ENCODE results near the gene LYVE1. TPM values are rescaled to one million over a fixed set of nuclear protein-coding genes. Genes with fewer than 3 reads are reported as not detected.

LYVE1 gene
- polyA plus RNA-seq, 2 of the 4 experiments (the other 2 are of a cell fraction): 0.04 TPM; not detected in 1

DNA sequence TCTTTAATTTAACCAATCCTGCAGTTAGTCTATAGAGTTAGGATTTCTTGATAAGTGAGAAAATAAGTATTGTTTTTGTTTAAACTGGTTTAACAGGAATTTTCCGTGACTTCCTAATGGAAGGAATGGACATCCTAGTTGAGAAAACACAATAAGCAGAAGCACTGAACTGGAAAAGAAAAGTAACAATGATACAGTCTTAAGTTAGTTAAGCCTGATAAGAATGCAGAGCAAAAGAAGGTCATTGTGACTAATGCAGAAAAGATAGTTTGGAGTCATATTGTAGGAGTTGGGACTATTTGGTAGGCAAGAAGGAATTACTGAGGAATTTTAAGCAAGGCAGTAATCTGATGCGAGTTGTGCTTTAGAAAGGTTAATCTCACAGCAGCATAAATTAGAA, 39.2 kb downstream of the LYVE1 start (continued):
- TF ChIP-seq, protein P1, sequence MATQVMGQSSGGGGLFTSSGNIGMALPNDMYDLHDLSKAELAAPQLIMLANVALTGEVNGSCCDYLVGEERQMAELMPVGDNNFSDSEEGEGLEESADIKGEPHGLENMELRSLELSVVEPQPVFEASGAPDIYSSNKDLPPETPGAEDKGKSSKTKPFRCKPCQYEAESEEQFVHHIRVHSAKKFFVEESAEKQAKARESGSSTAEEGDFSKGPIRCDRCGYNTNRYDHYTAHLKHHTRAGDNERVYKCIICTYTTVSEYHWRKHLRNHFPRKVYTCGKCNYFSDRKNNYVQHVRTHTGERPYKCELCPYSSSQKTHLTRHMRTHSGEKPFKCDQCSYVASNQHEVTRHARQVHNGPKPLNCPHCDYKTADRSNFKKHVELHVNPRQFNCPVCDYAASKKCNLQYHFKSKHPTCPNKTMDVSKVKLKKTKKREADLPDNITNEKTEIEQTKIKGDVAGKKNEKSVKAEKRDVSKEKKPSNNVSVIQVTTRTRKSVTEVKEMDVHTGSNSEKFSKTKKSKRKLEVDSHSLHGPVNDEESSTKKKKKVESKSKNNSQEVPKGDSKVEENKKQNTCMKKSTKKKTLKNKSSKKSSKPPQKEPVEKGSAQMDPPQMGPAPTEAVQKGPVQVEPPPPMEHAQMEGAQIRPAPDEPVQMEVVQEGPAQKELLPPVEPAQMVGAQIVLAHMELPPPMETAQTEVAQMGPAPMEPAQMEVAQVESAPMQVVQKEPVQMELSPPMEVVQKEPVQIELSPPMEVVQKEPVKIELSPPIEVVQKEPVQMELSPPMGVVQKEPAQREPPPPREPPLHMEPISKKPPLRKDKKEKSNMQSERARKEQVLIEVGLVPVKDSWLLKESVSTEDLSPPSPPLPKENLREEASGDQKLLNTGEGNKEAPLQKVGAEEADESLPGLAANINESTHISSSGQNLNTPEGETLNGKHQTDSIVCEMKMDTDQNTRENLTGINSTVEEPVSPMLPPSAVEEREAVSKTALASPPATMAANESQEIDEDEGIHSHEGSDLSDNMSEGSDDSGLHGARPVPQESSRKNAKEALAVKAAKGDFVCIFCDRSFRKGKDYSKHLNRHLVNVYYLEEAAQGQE (IDR thresholded peaks at IDR 0.05): no peak
- TF ChIP-seq, protein P2, sequence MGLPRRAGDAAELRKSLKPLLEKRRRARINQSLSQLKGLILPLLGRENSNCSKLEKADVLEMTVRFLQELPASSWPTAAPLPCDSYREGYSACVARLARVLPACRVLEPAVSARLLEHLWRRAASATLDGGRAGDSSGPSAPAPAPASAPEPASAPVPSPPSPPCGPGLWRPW (IDR thresholded peaks at IDR 0.05): no peak

DNA sequence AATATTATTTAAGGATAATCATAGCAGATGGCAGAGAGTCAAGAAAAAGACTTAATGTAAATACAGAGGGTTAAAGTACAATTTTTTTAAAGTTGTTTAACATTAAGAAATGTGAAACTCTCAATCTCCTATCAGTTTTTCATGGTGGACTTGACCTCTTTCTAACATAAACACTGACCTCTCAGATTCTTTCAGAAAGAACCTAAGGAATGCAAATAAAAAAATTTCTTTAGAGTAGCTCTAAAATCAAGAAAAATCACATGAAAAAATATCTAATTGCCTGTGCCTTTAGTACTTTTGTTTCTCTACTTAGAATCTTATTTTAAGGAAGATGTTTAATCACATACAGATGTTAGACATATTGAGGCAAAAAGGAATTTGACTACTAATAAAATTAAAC, 40.3 kb downstream of the LYVE1 start:
- FAIRE-seq: no peak
- Histone ChIP-seq H3K27ac (peak overlapping the region in 1 of 2 experiments; percentile 60; a peak in 1 of 6 replicates), H3K4me1 (peaks cover 43% of the 10 kb centered on the region), H3K4me3 (no peak overlapping the region), H3K9me3 (no peaks in the 10 kb centered on the region), H3K4me2 (peak overlapping the region; percentile 74)
- POLR2A ChIA-PET: interaction anchor here (2.0 kb wide), 1 partner anchor 13 kb away, joined by 6 read pairs; the partner anchor contains the start of gene RNF141
- no peak for TF ChIP-seq HOXA7 (CRISPR knock-in tag; IDR thresholded peaks at IDR 0.05)
- TF ChIP-seq HOXB13 (CRISPR knock-in tag; IDR thresholded peaks at IDR 0.05; ENCODE audit: low read depth): no peak
- no peak for TF ChIP-seq CHD2 (IDR thresholded peaks at IDR 0.05; ENCODE audit: low read length, partially characterized antibody)
- no peak for TF ChIP-seq EHMT2 (IDR thresholded peaks at IDR 0.05; ENCODE audit: low read depth)
- TF ChIP-seq MYC (IDR thresholded peaks at IDR 0.05; ENCODE audit: borderline replicate concordance, low read length): no peak
- no peak for ATAC-seq
- CTCF ChIA-PET: interaction anchor here (1.0 to 1.6 kb wide), 3 partner anchors 13 to 95 kb away, joined by 3 to 11 read pairs (median 3); partner anchors contain the start of gene RNF141
- DNase-seq (ENCODE audit: low read depth in 1 of 2, low spot score in 1 of 2): no peak

DNA sequence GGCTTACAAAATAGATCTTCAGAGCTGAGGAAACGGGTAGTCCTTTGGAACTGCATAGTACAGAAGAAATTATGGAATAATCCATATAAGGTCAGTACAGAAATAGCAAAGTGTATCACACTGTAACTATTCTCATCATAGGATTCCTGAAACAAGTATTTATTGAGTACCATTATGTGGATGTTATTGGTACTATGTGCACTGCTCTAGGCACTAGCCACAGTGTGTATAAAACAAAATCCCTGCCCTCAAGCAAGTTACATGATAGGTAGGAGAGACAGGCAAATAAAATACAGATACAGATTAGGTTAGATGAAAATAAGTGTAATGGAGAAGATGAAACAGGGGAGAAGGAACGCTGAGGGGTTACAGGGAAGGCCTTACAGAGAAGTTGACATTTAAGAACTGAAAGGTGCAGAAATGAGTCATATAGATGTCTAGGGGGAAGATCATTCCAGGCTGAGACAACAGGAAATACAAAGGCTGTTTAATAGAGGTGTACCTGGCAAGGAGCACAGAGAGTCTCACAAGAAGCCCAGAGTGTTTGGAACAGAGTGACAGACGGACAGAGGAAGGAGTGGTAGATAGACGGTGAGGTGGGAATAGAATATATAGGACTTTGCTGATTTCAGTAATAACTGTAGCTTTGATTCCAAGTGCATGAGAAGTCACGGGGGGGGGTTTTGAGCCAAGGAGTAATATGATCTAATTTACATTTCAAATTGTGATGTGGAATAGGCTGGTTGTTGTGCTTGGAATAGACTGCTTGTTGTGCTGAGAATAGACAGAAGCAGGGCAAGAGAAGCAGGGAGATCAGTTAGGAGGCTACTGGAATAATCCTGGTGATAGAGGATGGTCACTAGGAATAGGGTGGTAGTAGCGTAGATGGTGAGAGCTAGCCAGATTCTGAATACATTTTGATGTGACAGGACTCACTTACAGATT, 41.2 kb downstream of the LYVE1 start:
- H3K4me1 ChIP-seq: peaks cover 43% of the 10 kb centered on the region
- peak overlapping the region; percentile 1; the same call in 1 of the 3 replicates for H3K4me3 ChIP-seq
- H3K4me2 ChIP-seq: peak overlapping the region; percentile 74
- 39% methylated on average over 6 of the region's 6 CpGs for WGBS (ENCODE audit: missing lambda C conversion rate)
- H3K27ac ChIP-seq: peak overlapping the region; percentile 60 to 84
- DNase-seq (ENCODE audit: low read depth in 1 of 2, low spot score in 1 of 2) (peak in 1 of 2 experiments; percentile 42), ATAC-seq (peak; percentile 86 to 92), FAIRE-seq (no peak)
- TF ChIP-seq FOXS1 (CRISPR knock-in tag; IDR thresholded peaks at IDR 0.05): no peak
- TF ChIP-seq FOSL2 (IDR thresholded peaks at IDR 0.05): peak; percentile 38; the same call in 1 of the 2 replicates
- no peak for TF ChIP-seq FOSL2 (CRISPR knock-in tag; IDR thresholded peaks at IDR 0.05)
- H3K9me3 ChIP-seq: no peaks in the 10 kb centered on the region
- POLR2A ChIA-PET: interaction anchor here (2.0 kb wide), 1 partner anchor 13 kb away, joined by 6 read pairs; the partner anchor contains the start of gene RNF141
- CTCF ChIA-PET: interaction anchor here (1.0 to 1.6 kb wide), 3 partner anchors 14 to 96 kb away, joined by 3 to 11 read pairs (median 3); partner anchors contain the start of gene RNF141

DNA sequence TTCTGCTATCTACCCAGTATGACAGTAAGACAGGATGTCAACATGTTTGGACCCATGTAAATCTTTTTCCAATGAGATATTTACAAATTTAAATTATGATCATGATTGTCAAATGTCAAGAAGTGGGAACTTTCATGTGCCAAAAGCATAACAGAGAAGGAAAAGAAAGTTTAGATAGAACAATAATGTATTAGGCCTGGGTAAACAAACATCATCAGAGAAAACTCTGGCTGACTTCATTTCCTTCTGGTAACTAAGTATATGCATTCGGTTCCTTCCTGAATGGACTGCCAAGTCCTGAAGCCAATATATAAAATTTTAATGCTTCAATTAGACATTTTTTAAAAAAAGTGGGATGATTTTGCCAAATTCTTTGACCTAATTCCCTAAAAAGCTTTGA, 44.0 kb downstream of the LYVE1 start:
- WGBS (ENCODE audit: missing lambda C conversion rate): 76% methylated on average over 1 of the region's 1 CpG
- POLR2A ChIA-PET: no interaction called here
- peaks cover 39% of the 10 kb centered on the region for H3K4me1 ChIP-seq

More for the DNA sequence above, 44.0 kb downstream of the LYVE1 start:
- Histone ChIP-seq H3K4me3 (no peak overlapping the region), H3K4me2 (no peak overlapping the region), H3K27ac (no peak overlapping the region), H3K9me3 (no peaks in the 10 kb centered on the region)
- DNase-seq (ENCODE audit: low read depth in 1 of 2, low spot score in 1 of 2) (no peak), FAIRE-seq (no peak), ATAC-seq (no peak)
- CTCF ChIA-PET: interaction anchor here (1.8 kb wide), 1 partner anchor 118 kb away, joined by 4 read pairs; no protein-coding TSS in a partner anchor
- TF ChIP-seq, protein P2 (IDR thresholded peaks at IDR 0.05): no peak
- TF ChIP-seq TP53 (CRISPR knock-in tag; IDR thresholded peaks at IDR 0.05) (no peak), FOSB (CRISPR knock-in tag; IDR thresholded peaks at IDR 0.05) (no peak), TFCP2L1 (CRISPR knock-in tag; IDR thresholded peaks at IDR 0.05) (no peak), FOSL2 (IDR thresholded peaks at IDR 0.05) (no peak), FOSL2 (CRISPR knock-in tag; IDR thresholded peaks at IDR 0.05) (no peak)
- TF ChIP-seq, protein P3, sequence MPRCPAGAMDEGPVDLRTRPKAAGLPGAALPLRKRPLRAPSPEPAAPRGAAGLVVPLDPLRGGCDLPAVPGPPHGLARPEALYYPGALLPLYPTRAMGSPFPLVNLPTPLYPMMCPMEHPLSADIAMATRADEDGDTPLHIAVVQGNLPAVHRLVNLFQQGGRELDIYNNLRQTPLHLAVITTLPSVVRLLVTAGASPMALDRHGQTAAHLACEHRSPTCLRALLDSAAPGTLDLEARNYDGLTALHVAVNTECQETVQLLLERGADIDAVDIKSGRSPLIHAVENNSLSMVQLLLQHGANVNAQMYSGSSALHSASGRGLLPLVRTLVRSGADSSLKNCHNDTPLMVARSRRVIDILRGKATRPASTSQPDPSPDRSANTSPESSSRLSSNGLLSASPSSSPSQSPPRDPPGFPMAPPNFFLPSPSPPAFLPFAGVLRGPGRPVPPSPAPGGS (IDR thresholded peaks at IDR 0.05): no peak
